NCI-H748 treated with DMSO at 0.1 percent for 48 hours (cell line): ENCODE measurements around the gene TRIM26.
"Not testable (repeated sequence)": the region's sequence is repeated elsewhere in the genome, so short reads cannot be mapped to it uniquely, and the experiment has no call there.

Source experiments
- DNase-seq: peaks from one replicate; lab custom pipeline; 2025; lab: John Stamatoyannopoulos, UW

Gene TRIM26

GRCh38 chr6:30171677-30172471, 41.3 kb downstream of the TRIM26 start:
- DNase-seq: no peak

- peak; percentile 42 for DNase-seq
Observed at GRCh38 chr6:30169658-30170614, 43.3 kb downstream of the TRIM26 start.

- no peak for DNase-seq
Observed at GRCh38 chr6:30168741-30169140, 44.5 kb downstream of the TRIM26 start.

GRCh38 chr6:30167101-30167500, 46.1 kb downstream of the TRIM26 start:
- no peak for DNase-seq

DNA sequence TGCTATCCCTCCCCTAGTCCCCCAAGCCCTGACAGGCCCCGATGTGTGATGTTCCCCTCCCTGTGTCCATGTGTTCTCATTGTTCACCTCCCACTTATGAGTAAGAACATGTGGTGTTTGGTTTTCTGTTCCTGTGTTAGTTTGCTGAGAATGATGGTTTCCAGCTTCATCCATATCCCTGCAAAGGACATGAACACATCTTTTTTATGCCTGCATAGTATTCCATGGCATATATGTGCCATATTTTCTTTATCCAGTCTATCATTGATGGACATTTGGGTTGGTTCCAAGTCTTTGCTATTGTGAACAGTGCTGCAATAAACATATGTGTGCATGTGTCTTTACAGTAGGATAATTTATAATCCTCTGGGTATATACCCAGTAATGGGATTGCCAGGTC, 48.0 kb downstream of the TRIM26 start:
- DNase-seq: not testable (repeated sequence)

DNA sequence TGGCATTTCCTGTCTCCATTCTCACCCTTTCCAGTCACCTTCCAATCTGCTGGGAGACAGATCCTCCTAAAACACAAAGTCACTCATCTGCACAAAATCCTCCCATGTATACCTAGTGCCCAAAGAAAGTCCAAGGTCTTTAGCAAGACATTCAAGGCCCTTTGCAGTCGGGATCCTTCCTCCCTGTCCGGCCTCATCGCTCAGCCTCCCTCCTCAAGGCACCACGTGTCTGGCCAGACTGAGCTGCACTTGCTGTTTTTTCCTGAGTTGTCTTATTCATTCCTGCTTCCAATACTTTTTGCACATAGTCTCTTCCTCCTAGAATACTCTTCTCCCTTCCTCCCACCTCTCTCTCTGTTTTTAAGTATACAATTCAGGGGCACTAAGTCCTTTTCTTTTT, 48.5 kb downstream of the TRIM26 start:
- no peak for DNase-seq

- DNase-seq: no peak
Observed at GRCh38 chr6:30163918-30164654, 49.1 kb downstream of the TRIM26 start.

DNA sequence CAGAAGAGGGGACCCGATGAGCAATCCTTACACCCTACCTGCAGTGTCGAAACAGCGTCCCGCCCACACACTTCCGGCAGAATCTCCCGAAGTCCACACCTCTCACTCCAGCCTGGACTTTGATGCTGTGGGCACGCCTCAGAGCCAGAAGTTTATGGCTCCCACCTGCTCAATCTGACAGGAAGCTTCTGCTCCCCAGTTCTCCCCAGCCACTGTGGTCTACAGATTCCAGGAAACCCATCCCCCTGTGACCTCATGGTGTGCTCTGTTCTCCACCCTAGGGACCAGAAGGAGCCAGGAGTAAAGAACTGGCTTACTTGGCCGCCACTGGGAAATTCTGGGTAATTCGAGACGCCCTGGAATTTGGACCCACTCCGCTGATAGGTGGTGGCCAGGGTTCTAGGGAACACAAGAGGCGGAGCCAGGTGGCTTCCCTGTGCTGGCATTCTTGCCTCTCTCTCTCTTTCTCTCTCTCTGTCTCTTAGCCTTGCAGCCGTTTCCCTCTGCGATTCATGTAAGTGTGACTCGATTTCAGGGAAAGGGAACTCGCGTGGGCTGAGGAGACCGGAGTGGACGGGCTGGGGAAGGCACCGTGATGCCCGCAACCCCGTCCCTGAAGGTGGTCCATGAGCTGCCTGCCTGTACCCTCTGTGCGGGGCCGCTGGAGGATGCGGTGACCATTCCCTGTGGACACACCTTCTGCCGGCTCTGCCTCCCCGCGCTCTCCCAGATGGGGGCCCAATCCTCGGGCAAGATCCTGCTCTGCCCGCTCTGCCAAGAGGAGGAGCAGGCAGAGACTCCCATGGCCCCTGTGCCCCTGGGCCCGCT, 49.9 kb downstream of the TRIM26 start, which contains the start of gene TRIM15:
Gene TRIM15 (plus strand): TSS at position 457 of the 828 bp plus-strand sequence. CDS start 139 bp downstream, at position 596.
- DNase-seq: no peak

- DNase-seq: no peak
Observed at GRCh38 chr6:30162265-30163089, 50.7 kb downstream of the TRIM26 start.

GRCh38 chr6:30160785-30161531, 52.2 kb downstream of the TRIM26 start, which contains the start of gene TRIM10:
Gene TRIM10 (minus strand): TSS chr6:30161211. CDS start chr6:30160858, 353 bp downstream.
- no peak for DNase-seq

DNA sequence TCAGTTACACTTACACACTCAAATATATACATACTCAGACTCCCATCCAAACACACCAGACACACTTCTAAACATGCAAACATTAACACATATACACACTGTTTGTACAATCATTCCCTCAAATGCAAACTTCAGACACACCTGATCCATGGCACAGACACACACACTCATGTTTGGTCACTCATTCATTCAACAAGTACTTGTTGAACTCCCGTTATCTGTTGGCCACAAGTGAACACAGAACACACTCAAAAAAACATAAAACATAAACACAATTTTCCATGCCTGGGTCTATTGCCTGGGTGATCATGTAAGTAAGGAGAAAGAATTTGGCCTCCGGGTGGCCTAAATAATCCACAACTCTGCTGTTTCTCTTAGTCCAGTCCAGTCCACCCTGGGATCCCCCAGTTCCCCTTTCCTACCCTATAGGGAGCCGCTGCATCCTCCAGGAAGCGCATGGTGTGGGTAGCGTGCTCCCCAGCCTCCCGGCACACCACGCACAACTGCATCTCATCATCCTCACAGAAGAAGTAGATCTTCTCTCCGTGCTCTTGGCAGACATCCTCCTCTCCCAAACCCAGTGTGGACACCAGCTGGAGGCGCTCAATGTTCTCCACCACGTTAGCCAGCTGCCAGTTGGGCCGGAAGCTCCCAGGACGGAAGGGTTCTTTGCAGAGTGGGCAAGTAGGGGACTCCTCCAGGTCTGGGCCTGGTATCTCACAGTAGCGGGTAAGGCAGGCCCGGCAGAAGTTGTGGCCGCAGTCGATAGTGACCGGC, 53.0 kb downstream of the TRIM26 start:
- DNase-seq: no peak

- no peak for DNase-seq
Observed at GRCh38 chr6:30158475-30159040, 54.6 kb downstream of the TRIM26 start.

DNA sequence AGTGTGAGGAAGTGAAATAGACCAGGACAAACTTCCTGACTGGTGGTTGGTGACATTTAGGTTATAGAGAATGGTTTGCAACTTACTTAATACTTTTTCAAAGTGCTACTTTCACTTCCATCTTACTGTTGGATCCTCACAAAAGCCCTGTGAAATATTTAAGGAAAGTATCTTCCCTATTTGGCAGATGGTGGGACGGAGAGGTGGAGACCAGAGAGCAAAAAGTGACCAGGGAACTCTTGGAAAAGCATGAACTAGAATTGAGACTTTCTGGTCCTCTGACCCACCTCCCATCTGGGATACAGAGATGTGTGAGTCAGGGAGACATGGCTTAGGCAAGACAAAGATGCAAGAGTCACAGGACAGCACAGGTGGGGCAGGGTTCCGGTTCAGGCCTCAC, 55.2 kb downstream of the TRIM26 start:
- no peak for DNase-seq

DNA sequence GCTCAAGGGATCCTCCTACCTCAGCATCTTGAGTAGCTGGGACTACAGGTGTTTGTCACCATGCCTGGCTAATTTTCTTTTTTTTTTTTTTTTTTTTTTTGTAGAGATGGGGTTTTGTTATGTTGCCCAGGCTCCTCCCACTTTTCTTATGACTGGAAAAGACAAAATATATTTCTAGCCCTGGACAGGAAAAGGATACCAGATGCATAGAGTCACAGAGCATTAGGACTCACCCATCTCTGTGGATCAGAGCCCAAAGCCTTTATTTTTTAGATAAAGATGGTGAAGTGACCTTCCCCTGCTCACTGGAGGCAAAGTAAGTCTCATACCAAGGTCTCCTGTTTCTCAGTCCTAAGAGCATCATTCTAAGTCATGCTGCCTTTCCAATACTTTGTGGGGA, 55.6 kb downstream of the TRIM26 start:
- no peak for DNase-seq

DNA sequence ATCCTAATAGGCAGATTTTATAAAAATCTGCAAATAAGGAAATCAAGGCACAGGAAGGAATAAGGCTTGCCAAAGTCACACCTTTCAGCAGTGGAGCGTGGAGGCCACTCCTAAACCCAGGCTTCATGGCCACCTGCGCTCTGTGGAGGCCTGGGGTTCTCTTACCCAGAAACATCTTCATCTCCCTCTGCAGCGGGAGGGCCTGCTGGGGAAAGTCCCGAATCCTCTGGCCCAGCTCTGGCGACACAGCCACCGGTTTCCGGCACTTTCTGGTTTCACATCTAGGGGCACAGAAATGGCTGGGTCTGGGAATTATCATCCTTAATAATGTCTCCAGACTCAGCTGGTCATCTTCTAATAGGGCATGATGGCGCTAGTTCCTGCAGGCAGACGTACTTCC, 56.4 kb downstream of the TRIM26 start:
- DNase-seq: no peak

- no peak for DNase-seq
Observed at GRCh38 chr6:30156262-30156599, 57.0 kb downstream of the TRIM26 start.

DNA sequence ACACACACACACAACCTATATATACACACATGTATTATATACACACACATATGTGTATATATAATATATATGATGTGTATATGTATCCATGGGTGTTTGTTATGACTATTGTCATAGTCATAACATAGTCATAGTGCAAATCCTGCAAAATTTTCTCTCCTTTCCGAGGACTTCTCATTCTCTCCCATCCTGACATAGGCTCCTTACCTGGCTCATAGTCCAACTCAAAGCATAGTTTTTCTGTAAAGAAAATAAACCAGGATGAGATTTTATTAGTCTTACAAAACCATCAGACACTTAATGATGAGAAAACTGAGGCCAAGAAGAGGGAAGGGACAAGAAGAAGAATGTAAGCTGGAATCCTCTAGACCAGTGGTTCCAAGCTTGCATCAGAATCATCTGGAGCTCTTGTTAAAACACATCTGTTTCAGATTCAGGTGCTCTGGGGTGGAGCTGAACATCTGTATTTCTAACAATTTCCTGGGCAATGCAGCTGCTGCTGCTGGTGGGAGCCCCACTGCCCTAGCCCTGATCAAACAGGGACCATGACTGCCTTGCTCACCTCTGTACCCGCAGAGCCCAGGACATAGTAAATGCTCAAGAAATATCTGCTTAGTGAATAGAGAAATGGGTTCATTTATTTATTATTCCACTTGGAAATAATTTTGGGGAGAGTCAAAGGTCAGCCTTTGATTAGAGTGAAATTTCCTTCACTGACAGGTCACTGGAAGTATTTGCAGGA, 57.5 kb downstream of the TRIM26 start:
- DNase-seq: no peak
